Mammary epithelial cell (primary cell): Measurements from ENCODE around the gene MORN1.

Source experiments
- EZH2 ChIP-seq: IDR thresholded peaks from 2 replicates; pipeline ENCODE4 v1.6.1; 2012; ENCODE audit warnings: low read length, inconsistent platforms, borderline replicate concordance
- TF ChIP-seq, protein P1 (sequence below), 2 donors: IDR thresholded peaks in 1 of 2; conservative IDR thresholded peaks in 1 of 2; 2 replicates each; pipeline ENCODE4 v1.5.1; 2011 to 2012; ENCODE audit warnings: inconsistent platforms in 2 of 2, low read length in 2 of 2, mild to moderate bottlenecking in 2 of 2, control low read depth in 1 of 2, low read depth in 1 of 2; ENCODE audit not compliant: insufficient read depth in 1 of 2; ENCODE audit errors: extremely low read depth in 1 of 2

GRCh38 chr1:2320006-2320405 lies 71.3 kb downstream of the MORN1 start:
- TF ChIP-seq, protein P1, sequence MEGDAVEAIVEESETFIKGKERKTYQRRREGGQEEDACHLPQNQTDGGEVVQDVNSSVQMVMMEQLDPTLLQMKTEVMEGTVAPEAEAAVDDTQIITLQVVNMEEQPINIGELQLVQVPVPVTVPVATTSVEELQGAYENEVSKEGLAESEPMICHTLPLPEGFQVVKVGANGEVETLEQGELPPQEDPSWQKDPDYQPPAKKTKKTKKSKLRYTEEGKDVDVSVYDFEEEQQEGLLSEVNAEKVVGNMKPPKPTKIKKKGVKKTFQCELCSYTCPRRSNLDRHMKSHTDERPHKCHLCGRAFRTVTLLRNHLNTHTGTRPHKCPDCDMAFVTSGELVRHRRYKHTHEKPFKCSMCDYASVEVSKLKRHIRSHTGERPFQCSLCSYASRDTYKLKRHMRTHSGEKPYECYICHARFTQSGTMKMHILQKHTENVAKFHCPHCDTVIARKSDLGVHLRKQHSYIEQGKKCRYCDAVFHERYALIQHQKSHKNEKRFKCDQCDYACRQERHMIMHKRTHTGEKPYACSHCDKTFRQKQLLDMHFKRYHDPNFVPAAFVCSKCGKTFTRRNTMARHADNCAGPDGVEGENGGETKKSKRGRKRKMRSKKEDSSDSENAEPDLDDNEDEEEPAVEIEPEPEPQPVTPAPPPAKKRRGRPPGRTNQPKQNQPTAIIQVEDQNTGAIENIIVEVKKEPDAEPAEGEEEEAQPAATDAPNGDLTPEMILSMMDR (conservative IDR thresholded peaks at IDR 0.05 in 1 of 2, IDR thresholded peaks at IDR 0.05 in 1 of 2; ENCODE audit: extremely low read depth in 1 of 2, insufficient read depth in 1 of 2, low read depth in 1 of 2, low read length in 2 of 2) = no peak
- no peak for TF ChIP-seq EZH2
